HPDE6-E6E7 (cell line): ENCODE measurements around the gene CEP112.

Source experiments
- DNase-seq: peaks from one replicate; pipeline ENCODE4 v3.0.0; 2011; ENCODE audit warnings: missing footprints; ENCODE audit errors: extremely low spot score

Gene CEP112

GRCh38 chr17:65600518-65600917 is 591.4 kb downstream of the CEP112 start:
- DNase-seq: no peak

GRCh38 chr17:65599650-65600049 is 592.3 kb downstream of the CEP112 start:
- no peak for DNase-seq

GRCh38 chr17:65598746-65599145 is 593.2 kb downstream of the CEP112 start:
- no peak for DNase-seq

GRCh38 chr17:65595071-65595656 is 596.8 kb downstream of the CEP112 start:
- DNase-seq: no peak

- DNase-seq: no peak
Measured at GRCh38 chr17:65593855-65594845, 597.8 kb downstream of the CEP112 start.

- DNase-seq: no peak
Measured at GRCh38 chr17:65593092-65593854, 598.7 kb downstream of the CEP112 start.

- no peak for DNase-seq
Measured at GRCh38 chr17:65592125-65592965, 599.6 kb downstream of the CEP112 start.

- no peak for DNase-seq
Measured at GRCh38 chr17:65589321-65589720, 602.6 kb downstream of the CEP112 start.

GRCh38 chr17:65588181-65588808 is 603.6 kb downstream of the CEP112 start:
- DNase-seq: no peak

GRCh38 chr17:65587534-65588180 is 604.3 kb downstream of the CEP112 start:
- no peak for DNase-seq

- DNase-seq: no peak
Measured at GRCh38 chr17:65586899-65587298, 605.0 kb downstream of the CEP112 start.
